Activated CD4-positive, CD25-positive, alpha-beta regulatory T cell treated with anti-CD3 and anti-CD28 coated beads, Interleukin-2, amount 50 U/mL, for 16 hours (primary cell): Measurements from ENCODE around the gene PALLD.

Source experiments
- DNase-seq: peaks from one replicate; pipeline ENCODE4 v3.0.0-alpha.2; 2020; ENCODE audit warnings: low read depth, low spot score

The PALLD gene

DNA sequence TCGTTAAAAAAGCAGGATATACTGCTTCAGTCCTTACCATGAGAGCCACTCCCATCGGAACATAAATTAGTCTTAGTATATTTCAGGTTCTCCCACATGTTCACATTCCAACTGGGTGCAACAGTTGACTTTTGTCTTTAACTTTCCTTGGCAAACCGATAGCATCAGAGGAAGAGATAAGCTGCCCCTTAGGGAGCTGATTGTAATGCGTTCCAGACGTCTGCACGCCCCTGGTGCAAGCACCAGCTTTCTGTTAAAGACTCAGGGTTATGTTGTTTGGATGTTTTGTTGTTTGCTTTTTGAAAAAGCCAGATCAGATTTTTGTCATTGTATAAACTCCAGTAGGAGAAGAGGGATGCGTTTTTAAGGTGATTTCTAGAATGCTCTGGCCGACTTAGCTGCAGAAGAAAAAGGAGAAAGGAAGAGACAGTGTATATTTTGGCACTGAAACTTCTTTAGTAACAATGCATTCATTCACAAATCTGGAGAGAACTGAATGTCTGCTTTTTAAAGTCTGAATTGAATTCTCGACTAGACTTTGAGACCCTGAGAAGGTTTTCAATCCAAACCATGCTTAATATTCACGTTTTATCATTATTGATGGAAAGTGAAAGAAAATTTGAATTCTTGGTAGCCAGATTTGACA, 352.3 kb downstream of the PALLD start:
- no peak for DNase-seq

DNA sequence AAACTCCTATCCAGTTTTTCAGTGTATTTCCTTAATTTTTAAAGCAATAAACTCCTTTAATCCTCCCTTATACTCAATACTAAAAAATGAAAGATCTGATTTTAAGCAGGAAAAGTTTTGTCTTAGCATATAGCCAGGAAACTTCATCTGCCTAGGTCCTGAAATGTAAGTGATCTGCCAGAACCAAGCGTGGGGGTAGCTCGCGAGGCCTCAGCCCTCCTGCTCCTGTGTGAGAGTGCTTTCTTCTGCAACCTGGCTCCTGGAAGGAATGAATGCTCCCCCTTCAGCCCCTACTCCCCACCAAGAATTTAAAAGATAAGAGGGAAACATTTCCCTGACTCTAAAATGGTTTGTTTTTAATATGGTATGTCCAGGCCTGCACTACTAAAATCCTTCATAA, 353.1 kb downstream of the PALLD start:
- DNase-seq: no peak

DNA sequence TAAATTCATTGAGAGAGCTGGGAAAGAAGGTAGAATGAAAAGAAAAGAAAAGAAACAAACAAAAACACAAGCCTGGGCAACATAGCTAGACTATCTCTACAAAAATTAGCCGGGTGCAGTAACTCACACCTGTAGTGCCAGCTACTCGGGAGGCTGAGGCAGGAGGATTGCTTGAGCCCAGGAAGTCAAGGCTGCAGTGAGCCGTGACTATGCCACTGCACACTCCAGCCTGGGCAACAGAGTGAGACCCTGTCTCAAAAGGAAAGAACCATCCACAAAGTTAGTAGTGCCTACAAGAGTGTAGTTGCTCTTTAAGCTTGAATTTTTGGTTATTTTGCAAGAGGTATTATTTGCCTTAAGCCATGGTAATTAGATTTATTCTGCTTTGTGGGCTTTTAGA, 355.5 kb downstream of the PALLD start:
- no peak for DNase-seq

DNA sequence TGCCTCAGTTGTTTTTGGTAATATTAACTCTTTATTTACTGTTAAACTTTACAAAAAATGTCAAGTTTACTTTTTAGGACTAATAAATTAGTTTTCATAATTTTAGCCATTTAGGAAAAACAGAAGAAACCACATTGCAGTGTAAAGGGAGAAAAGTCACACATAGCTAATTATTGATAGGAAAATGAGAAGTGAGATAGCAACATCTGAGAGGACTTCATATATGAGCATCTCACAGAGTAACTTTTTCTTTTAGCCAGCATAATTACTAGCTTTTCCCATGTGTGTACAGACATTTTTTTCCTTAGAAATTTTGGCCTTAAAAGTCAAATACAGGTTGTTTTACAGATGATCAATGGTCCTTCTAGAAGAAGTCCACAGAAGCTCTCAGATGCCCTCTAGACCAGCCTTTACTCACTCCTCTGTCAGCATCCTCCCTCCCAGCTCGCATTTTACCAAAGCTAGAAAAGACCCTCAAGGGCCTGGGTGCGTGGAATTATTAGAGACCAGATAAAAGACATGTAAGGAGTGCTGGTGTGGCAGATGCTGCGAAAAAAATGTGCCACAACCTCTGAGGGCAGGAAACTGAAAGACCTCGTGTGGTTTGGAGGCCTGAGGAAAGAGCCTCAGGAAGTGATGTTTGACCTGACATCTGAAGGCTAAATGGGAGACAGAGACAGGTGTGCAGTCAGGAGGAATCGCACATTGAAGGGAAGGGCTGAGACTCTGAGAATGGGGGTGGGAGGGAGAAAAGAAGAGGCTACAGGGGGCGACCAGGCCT, 356.3 kb downstream of the PALLD start:
- DNase-seq: no peak

DNA sequence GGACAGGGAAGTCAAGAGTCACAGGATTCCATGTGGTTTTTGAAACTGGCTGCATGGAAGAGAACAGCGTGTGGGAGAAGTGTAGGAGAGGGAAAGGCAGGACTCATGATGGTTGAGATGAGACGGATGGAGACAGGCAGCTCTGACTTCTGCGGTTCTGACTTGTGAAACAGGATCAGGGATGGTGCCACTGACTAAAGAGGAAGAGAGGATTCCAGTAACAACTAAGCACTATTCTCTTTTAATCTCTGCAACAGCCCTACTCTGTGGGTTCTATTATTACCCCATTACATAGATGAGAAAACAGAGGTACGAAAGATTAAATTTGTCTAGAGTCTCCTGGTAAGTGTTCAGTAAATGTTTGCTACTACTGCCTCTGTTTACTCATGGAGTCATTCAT, 356.9 kb downstream of the PALLD start:
- no peak for DNase-seq

DNA sequence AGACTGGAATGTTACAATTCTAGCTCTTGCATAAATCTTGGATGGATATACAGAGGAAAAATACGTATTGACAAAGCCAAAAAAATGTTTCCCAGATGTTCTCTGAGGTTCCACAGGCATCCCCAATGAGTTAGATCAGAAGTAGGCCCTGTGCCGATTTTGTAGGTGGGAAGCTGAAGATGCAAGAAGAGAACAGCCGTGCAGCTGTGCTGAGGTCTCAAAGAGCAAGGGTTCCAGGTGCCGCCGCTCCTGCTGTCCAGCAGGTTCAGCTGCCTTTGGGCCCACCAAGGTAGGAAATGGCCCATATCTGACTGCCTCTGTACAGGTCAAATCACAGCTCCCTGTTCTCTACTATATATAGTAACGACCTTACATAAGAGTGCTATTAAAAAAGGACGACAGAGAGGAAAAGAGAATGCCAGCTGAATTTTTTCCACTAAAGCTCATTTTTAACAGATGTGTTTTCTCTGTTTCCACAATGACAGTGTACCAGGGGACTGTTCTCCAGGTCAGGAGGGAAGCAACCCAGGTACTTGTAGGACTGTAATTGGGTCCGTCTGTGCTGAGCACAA, 357.6 kb downstream of the PALLD start:
- no peak for DNase-seq

DNA sequence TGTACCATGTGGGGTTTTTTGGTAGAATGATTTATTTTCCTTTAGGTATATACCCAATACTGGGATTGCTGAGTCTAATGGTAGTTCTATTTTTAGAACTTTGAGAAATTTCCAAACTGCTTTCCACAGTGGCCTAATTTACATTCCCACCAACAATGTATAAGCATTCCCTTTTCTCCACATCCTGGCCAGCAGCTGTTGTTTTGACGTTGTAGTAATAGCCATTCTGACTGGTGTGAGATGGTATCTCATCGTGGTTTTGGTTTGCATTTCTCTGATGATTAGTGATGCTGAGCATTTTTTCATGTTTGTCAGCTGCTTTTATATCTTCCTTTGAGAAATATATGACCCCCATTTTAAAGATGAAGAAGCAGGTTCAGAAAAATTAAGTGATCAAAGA, 359.5 kb downstream of the PALLD start:
- DNase-seq: no peak

DNA sequence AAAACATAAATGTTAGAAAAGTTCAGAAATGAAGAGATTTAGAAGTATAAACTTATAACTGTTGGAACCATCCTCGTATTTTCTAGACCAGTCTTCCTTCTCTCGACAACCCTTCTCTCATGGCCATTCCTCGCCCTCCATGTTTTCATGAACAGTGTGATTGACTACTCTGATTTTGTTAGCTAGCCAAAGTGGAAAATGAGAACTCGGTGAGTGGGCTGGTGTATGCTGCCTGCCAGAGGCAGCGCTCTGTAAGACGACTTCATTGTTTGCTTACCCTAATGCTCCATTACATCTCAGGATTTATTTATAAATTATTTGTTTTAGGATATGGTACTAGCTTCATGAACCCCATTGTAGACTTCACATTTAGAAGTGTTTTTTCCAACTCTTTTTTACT, 360.2 kb downstream of the PALLD start:
- DNase-seq: no peak

DNA sequence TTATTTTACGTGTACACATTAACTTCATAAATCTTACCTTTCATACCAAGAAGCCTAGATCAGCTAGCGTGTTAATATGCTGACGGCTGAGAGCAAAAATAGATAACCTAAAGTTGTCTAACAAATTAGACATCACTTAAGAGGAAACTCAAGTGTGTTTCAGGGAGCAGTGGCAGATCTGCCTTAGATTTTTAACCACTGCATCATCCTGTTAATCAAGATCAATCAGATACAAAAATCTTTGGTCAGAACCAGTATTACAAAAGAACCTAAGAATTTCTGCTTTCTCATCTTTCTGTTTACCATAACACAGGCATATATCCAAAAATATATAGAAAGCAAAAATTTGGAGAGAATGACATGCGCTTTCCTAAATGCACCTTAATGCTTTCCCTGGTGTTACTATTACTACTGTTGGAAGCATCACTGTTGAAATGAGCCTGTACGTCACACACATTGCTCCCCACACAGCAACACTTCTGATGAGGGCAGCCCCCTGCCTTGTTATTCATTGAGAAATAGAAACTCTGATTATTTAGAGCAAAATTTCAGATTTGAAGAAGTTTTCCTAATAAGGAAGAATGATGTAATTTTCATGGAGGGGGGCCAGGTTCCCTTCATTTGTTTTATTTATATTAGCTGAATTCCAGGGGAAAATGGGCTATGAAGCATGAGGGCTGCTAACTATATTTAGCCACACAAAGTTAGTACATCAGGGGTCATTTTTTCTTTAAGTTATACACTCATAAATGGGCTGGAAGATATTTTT, 360.9 kb downstream of the PALLD start:
- DNase-seq: no peak

DNA sequence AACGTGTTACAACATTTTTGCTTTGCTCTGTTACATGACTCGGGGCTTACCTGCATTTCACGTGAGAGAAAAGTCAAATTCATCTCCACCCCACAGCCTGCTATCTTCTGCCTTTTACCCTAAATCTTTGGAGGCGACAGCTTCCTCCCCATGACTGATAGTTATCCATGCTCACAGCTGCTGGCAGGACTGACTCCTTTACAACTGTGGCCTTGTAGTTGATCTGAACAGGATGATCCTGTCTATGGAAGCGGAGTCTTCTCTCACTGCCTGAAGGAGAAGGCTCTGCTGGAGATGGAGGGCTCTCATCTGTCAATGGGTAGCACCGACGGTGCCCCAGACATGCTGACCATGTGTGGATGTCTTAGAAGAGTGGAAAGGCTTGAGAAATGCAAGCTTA, 362.2 kb downstream of the PALLD start:
- no peak for DNase-seq

DNA sequence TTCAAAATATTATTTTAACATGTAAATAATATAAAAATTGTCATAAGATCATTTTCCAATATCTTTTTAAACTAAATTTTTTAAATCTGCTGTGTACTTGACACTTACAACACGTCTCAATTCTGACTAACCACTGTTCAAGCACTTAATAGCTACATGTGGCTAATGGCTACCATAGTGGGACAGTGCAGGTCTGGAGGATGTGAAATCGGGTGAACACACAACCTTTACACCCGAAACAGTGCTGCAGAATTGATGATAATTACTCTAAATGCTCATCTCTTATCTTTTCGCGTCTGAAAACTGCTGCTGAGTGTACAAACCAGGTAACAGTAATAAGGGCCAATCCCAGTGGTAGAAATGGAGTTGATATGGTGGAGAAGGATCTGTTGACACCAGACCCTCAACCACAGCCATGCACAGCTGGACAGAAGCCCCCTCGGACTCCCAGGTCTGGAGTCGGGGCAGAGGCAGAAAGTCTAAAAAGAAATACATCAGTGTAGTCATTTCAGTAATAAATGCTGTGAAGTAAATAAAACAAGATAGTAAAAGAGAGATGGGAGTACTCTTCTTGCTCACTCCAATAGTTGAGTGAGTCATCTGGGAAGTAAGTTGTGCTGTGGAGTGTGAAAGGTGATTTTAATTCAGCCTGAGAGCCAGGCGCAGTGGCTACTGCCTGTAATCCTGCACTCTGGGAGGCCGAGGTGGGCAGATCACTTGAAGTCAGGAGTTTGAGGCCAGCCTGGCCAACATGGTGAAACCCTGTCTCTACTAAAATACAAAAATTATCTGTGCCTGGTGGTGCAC, 363.2 kb downstream of the PALLD start:
- no peak for DNase-seq

DNA sequence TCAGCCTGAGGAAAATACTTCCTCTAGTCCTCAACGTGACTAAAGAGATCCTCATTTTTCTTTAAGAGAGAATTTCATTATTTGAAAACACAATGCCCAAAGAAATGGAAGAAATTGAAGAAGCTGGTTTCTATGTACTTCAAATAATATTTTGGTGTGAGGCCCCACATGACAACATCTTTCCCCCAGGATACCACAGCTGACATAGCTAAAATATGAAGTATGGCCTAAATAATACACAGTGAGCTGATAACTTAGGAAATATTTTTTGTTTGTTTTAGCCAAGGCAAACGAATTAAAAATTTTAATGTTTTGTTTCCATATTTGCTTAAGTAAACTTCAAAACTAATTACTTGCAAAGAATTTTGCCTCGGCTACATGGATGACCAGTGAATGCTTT, 364.0 kb downstream of the PALLD start:
- DNase-seq: no peak

DNA sequence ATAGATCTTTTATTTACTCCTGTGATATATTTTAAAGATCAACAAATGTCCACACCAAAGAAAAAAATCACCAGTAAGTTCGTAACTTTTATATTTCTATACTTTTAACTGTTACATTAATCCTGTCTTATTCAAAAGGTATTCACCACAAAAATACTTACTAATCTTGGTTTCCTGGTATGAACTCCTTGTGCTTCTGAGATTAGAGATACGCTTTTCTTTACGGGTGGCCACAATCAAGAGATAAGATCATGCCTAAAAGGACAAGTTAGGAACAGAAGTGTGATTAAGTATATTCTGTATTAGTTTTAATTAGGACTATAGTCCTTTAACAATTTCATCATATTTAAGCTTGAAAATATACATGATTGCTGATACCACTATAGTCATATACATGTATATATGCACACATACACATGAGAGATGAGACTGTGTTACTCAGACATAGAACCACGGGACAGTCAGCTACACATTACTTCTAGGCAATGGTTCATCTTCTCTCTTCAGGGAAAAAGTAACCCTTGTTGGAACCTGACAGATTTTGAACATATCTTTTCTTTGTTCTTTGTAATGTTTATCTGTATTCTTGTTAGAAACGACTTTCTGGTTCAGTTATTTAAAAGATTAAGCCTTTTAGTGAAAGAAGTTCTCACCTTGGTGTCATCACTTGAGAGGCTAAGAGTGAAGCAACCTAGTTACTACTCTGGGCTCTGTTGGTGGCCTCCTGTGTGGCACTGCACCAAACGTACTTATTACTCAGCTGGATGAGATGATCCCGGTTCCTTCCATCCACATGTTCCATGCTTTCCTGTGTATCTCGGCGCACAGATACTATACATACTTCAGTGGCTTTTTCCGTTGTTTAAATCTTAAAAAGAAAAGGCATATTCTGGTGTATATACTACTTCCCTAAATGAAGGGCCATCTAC, 367.1 kb downstream of the PALLD start:
- no peak for DNase-seq

DNA sequence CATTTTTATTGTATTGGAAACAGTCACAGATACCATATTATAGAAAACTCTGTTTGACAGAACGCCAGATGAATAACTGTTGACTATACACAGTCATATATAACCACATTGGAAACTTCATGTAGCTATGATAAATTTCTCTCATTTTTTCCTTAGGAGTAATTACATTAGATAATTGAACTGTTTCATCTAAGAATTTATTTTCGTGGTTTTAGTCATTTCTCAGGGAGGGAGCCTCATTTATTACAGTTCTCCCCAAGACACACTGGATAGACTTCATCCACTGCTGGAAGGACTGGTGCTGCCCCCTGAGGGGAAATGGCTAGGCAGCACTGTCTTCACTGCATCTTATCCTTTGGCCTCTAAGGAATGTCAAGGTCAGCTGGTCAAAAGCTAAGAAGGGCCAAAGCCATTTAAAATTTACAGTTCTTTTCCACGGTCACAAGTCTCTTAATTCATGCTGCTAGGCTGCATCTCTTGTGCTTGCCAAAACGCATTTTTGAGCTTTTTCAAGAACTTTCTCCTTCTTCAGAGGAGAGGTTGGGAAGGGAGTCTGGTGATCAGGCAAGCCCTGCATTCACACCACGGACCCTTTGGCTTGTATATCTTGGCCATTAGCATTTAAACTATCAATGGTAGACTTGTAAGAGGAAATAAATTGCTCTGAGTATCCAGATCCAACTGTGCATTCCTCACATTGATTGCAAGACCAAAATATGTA, 368.1 kb downstream of the PALLD start:
- no peak for DNase-seq

DNA sequence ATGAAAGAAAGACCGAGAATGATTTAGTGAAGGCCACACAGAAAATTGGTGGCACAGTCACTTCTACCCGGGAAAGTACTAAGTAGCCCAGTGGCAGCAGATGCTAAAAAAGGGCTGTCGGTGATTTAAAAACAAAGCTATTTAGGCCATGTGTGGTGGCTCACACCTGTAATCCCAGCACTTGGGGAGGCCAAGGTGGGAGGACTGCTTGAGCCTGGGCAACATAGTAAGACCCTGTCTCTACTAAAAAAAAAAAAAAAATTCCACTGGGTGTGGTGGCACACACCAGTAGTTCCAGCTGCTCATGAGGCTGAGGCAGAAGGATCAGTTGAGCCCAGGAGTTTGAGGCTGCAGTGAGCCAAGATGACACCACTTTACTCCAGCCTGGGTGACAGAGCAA, 369.0 kb downstream of the PALLD start:
- no peak for DNase-seq

DNA sequence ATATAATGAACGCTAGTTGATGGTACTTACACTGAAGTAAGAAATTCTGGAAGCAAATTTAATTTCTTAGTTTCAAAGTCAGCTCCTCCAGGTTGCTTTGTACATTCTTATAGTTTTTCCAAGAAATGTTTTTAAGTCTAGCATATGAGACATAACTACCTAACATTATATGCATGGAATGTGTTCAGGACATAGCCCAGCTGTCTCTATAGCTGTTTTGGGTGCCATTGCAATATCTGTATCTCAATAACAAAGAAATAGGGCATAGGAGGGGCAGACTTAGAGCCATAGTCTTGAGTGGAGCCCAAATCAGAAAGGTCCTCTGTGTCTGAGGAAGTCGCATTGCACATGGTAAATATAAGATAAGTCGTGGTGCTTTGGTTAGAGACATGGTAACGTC, 369.8 kb downstream of the PALLD start:
- no peak for DNase-seq

DNA sequence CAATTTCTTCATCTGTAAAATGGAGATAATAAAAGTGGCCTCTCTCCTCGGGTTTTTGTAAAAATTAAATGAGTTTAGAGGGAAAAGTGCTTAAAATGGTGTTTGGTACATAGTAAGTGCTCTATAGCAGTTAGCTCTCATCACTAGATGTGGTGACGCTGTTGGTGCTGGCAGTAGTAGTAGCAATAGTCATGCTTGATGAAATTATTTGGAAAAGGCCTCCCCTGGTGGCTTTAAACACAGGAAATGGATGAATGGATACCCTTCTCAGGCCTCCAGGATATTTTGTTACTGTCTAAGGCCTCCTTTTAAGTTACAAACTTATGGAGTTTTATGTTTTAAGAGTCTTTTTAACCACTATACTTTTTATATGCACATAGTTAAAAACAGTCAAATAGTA, 370.3 kb downstream of the PALLD start:
- no peak for DNase-seq

DNA sequence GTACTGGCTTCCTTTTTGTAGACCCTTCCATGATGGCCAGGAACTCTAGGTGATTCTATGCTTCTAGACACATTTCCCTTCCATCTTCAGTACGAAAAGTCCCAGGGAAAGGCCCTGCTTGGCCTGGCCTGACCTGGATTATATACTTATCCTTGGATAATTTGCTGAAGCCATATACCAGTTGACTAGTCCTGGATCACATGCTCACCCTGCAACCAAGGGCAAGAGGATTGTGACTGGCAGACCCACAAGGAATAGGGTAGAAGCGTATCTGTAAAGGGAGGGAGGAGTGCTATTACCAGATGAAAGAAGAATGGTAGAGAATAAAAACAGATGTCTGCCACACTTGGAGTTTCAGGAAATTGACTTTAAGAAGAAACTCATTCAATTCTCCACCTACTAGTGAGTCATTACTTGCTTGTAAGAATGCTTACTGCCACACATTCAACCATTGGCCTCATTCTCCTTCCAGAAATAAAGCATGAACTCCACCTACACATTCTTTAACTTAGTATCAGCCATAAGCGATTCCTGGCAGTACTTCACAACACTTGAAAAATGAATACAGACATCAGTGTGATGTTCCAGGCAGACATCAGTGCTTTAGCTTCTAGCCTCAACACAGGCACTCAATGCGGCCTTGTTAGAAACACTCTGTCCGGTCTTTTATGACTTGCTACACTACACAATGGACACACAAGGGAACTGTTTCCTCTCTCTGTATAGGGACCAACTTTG, 371.4 kb downstream of the PALLD start:
- no peak for DNase-seq

DNA sequence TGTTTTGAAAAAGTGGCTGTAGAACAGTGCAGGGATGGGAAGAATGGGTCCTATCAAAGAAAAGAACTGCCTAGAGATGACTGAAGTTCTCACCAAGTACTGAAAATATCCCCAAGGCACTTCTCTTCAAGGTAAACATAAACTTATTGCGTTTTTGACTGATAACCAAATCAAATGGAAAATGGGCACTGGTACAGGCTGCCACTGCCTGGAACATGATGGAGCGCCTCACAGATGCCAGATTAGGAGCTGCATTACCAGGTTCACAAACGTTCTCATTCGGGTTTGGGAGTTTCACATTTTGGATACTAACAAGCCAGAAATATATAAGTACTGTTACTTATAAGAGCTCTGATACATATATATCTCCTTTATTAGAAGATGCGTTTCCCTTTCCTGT, 371.9 kb downstream of the PALLD start:
- no peak for DNase-seq
